Upper lobe of left lung (tissue), 4 donors: ENCODE results near the gene COG1.

Experiments used
- EP300 ChIP-seq, 4 donors: sonication (generic); formaldehyde crosslinking; IDR thresholded peaks; one replicate each; pipeline ENCODE4 v1.5.1; 2017; ENCODE audit warnings: antibody characterized with exemption in 4 of 4, control low read depth in 2 of 4
- POLR2A ChIP-seq, 4 donors: fragments of 450-650 bp; IDR thresholded peaks; one replicate each; pipeline ENCODE4 v1.5.1; 2016 to 2017; ENCODE audit warnings: antibody characterized with exemption in 4 of 4, mild to moderate bottlenecking in 2 of 4

DNA sequence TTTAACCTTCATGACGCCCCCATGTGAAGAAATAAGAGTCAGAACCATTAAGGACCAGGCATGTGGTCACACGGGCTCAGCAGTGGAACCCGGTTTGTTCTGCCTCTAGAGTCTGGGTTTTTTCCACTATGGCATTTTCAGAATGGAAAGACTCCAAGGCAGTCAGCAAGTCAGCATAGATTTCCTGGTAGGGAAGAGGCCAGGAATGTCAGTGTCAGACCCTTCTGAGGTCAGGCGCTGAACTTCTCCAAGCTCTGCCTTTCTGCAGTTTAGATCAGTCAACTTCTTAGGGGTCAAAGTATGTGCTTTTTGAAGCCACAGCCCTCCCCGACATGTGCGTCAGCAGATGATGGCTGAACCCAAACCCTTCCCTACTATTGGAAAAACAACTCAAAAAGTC is 24.2 kb upstream of the COG1 start:
- TF ChIP-seq EP300 (IDR thresholded peaks at IDR 0.05) (no peak), POLR2A (IDR thresholded peaks at IDR 0.05) (no peak)
